Left forelimb (tissue), 1 donor: ENCODE measurements around the gene SERP2.

Experiments
- DNase-seq: peaks from one replicate; pipeline ENCODE4 v3.0.0-alpha.2; 2018; ENCODE audit warnings: low spot score

SERP2 gene

GRCh38 chr13:44359983-44360375 lies 13.6 kb upstream of the SERP2 start:
- no peak for DNase-seq

DNA sequence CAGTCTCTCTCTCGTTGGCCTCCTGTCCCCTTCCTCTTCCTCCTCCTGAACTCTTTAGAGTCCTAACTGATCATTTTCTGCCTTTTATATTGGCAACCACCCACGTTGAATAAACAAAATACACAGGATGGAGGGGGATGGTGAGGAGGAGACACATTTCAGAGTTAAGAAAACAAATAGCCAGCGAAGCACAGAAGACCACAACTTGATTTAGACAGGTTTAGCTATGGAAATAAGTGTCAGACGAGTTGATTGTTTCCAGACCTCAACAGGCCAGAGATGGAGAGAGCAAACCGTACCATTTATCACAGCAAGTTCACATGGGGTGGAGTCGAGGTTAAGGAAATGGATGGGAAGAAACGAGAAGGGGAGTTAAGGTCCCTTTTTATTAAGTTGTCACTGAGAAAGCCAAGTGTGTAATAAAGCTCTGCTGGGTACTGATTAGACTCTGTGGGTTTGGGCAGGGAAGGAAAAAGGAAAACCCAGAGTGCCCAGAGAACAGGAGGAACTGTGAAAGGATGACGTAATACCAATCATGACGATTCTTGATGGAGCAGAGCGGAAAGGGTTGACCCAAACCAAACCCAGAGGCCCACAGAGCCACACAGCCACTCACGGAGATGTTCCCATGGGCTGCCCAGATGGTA lies 11.1 kb upstream of the SERP2 start:
- no peak for DNase-seq

DNA sequence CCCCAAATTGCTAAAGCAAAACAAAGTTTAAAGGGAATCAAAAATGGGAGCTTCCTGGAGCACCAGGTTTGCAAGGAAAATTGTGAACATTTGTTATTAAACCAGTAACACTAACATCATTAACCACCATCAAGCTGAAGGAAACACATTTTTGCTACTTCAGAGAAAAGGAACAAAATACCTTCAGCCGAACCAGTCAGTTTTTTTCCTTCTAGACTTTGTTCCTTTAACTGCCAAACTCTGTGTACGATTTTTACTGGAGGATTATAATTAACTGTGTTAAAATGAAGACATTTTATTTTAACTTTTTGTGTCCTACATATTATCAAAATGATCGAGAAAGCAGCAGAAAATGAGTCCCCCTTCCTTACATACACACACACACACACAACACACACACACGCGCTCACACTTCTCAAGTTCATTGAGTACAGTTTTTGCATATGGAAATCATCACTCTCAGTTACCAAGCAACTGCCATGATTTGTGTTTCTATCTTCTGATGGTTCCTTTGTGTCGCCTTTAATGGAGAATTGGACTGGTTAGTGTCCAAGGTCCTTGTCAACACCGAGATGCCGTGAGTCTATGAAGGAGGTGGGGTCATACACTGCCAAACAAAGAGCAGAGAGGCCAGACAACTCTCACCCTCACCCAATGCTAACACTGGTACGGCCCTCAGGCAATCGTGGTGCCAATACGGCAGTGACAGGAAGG lies 9.8 kb upstream of the SERP2 start:
- no peak for DNase-seq

- no peak for DNase-seq
Measured at GRCh38 chr13:44364345-44365000, 9.2 kb upstream of the SERP2 start.

- DNase-seq = no peak
Measured at GRCh38 chr13:44365008-44365407, 8.6 kb upstream of the SERP2 start.

- DNase-seq = no peak
Measured at GRCh38 chr13:44365899-44366298, 7.7 kb upstream of the SERP2 start.

DNA sequence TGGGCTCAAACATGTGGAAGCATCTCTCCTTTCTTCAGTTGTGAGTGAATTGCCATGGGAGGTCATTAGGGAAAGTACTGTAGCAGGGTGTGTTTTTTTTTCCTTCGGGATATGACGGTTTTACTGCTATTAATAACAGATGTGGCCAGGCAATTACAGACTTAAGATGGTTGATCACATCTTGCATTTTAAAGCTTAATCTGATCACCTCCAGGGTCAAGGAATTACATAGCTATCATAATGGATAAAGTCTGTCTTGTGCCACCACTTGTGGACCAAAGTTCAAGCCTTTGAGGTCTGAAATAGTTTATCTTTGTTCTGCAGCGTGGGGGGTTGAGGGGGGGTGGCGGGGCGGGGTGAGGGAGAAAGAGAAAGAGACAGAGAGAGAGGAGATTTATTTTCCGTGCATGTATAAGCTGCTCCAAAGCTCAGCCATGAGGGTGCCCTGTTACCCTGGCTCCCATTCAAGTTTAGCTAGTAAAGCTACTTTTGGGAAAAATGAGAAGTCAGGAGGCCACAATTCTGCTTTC lies 5.5 kb upstream of the SERP2 start:
- DNase-seq = no peak

DNA sequence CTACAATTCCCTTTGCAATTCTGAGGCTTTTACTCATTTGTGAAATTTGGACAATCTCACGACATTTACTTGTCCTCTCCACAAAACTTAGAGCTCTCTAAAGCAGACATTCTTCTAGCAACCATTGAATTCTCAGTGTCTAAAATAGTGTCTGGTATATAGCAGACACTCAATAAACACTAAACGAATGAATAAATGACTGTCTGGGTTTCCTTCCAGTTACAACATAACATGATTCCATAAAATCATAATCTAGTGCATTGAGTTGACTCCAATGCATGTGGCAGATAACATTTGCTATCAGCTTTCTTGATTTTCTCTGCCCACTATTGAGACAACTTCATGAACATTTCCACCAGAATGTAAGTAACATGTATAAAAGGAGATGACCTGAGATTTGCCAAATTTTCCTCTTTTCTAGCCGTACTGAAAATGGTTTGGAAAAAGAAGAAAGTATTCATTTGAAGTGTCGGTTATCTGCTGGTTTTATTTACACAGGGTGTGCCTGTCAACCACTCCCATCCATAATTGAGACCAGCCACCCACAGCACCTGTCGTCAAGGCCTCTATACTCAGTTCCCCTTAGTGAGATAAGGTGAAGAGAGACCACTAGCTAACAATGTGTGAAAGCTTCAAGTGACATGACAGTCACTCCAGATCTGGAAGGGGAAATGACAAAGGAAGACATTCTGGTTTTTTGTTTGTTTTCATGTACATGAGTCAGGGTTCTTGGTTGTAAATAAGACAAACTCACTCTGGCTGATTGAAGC lies 4.8 kb upstream of the SERP2 start:
- DNase-seq = no peak

DNA sequence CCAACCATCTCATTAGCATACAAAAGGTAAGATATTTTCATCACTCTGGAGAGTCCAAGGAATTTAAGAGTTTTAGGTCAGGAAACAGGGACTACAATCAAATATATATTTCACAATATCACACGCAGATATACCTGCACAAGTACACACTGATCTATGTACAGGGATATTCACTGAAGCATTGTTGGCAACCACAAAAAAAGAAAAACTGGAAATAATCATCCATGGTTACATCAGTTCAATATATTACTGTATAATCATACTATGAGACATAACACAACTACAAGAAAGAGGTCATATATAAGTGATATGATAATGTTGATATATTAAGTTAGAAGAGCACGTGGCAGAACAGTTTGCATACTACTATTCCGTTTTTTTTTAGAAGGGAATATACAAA lies 2.2 kb upstream of the SERP2 start:
- DNase-seq = no peak

DNA sequence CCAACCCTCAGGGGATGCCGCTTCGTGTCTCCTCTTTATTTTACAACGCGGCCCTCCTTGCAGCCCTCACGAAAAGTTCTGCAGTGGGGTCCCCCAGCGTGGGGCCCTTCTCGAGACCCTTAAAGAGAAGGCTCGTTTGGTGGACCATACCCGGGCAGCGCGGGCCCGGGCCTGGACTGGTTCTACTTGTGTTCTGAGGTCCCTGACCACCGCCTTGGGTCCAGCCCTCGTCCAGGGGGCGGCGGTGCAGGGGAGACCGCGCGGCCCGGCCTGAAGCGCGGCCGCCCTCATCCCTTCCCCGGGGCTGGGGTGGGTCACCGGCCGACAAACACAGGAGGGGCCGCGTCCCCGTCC lies 400 bp upstream of the SERP2 start:
- no peak for DNase-seq

GRCh38 chr13:44374348-44374712 lies 706 bp downstream of the SERP2 start:
- no peak for DNase-seq

DNA sequence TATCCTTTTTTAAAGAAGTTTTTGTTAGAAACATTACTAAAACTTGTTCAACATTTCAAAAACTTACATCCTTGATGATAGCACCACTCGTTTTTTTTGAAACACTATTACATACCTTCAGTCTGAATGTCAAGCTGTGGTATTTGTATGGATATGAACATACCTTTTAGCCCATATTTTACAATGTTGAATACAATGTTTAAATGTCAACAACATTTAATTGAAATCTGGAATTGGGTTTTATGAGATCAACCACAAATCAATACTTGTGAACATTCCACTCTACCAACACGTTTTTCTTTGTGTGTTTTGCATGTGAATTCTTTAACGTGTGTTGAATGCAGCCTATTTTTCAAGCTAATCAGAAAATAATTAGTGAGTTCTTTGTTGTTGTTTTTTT lies 4.7 kb downstream of the SERP2 start:
- DNase-seq = no peak

DNA sequence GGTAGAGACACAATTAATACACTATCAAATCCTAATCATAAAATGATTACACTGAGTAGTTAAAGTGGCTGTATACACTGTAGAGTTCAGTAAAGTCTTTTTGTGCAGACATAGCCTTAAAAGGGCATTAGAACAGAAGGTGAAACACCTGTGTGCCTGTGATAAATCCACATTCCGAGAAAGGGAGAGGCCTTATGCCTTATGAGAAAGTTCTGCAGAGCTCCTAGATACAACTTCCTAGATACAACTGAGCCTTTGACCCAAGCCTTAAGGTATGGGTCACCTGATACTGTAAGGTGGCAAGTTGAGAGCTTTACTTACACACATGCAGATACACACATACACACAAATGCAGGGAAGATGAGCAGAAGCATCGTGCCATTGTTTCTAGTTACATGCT lies 6.3 kb downstream of the SERP2 start:
- no peak for DNase-seq

DNA sequence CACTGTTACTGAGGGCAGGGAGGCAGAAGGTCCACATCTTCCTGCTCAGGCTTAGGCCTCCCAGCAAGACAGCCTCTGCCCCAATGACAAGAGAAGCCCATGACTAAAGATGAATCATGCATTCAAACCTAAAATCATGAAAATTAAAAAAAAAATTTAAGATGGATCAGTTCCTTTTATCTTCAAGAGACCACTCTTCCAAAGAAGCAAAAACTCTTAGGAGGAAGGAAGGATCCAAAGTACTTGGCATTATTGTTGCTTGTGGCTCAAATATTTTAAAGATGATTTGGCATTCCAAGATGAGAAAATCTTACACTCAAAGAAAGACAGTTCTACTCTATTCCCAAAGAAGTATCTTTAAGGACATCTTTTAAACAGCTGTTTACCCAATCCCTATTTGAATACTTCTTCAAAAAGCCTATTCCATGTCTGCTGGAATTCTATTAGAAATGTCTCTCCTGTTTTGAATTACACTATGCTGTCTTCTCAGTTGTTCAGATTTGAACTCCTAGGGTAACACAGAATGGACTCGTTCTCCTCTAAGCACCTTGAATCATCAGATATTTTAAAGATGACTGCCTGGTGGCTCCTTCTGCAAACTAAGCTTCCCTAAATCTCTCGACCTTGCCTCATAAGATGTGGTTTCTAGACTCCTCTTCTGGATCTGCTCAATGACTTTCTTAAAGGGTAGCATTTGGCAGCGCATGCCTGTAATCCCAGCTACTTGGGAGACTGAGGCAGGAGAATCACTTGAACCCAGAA lies 7.0 kb downstream of the SERP2 start:
- DNase-seq = no peak

DNA sequence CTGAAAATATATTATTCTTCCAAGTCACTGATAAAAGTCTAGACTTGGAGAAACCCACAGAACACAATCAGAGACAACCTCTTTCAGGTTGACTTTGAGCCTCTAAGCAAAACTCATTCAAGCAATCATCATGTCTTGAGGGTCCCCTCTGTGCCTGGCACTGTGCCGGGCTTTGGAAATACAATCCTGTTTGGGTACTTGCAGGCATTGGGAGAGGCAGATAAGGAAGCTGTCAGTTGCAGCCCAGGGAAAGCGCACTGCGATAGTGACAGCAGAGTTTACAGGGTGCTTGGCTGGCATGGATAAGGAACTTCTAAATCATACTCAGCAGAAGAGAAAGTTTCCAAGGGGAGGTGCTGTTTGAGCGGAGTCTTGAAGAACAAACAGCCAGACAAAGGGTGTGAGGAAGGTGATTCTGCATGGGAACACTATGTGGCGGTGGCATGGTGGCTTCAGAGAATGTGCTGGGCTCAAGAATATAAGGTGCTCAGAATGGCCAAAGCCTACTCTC lies 9.1 kb downstream of the SERP2 start:
- DNase-seq = no peak

DNA sequence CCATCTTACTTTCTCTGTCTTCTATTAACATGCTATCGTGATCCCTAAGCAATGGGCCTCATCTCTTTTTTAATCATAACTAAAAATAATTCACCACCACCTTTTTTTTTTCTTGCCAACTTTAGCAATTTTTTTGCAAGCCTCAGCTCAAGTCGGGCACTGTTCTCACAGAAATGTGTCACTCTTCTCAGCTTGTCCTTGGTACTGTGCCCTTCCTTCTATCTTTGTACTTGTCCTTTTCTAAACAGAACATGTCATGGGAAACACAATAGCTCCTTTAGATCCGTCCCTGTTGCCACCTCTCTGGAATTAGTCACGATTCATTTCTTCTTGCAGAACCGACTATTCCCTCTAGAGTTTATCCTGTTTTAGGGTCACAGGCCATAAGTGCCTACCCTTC lies 10.3 kb downstream of the SERP2 start:
- DNase-seq = no peak

GRCh38 chr13:44384778-44385177 lies 11.2 kb downstream of the SERP2 start:
- no peak for DNase-seq

DNA sequence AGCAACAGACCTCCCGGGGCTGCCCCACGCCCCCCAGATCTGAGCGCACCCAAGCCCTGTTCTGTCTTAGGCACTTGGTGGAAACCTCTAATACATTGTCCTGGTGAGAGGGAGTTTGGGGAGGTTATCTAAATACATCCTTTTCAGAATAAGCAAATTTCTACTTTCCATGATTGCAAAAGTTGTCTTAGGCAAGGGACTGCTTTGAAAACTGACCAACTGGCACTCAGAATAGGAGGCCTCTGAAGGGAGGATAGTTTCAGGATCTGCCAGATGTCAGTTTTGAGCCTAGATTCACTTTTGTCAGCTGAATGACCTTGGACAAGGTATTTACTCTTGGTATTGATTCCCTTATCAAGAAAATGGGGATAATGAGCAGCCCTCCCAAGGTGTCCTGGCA lies 11.8 kb downstream of the SERP2 start:
- DNase-seq = no peak

GRCh38 chr13:44385847-44386246 lies 12.2 kb downstream of the SERP2 start:
- DNase-seq = no peak

GRCh38 chr13:44386913-44387556 lies 13.4 kb downstream of the SERP2 start:
- DNase-seq = no peak

- no peak for DNase-seq
Measured at GRCh38 chr13:44388427-44389059, 14.9 kb downstream of the SERP2 start.
